ENCODE measurements around the gene NAPB.

The NAPB gene

GRCh38 chr20:23437126-23437899, 16.0 kb upstream of the NAPB start:
- DNase-seq = no peak

- DNase-seq = no peak
Measured at GRCh38 chr20:23436681-23437080, 15.4 kb upstream of the NAPB start.

GRCh38 chr20:23435626-23436539, 14.6 kb upstream of the NAPB start:
- DNase-seq = no peak

- no peak for DNase-seq
Measured at GRCh38 chr20:23434521-23435313, 13.4 kb upstream of the NAPB start.

GRCh38 chr20:23433628-23434027, 12.3 kb upstream of the NAPB start:
- DNase-seq = no peak

- no peak for DNase-seq
Measured at GRCh38 chr20:23425129-23425528, 3.8 kb upstream of the NAPB start.

- peak; percentile 20 to 60 (median 24) for DNase-seq
Measured at GRCh38 chr20:23419995-23420901, 1.0 kb downstream of the NAPB start.

GRCh38 chr20:23419657-23419994, 1.7 kb downstream of the NAPB start:
- no peak for DNase-seq

- DNase-seq = peak in 1 of 5 experiments; percentile 56
Measured at GRCh38 chr20:23417861-23418260, 3.4 kb downstream of the NAPB start.

- peak in 2 of 5 experiments; percentile 26 to 36 for DNase-seq
Measured at GRCh38 chr20:23415959-23416583, 5.2 kb downstream of the NAPB start.

GRCh38 chr20:23415555-23415954, 5.7 kb downstream of the NAPB start:
- DNase-seq = no peak

GRCh38 chr20:23414526-23415188, 6.6 kb downstream of the NAPB start:
- DNase-seq = no peak

GRCh38 chr20:23413862-23414422, 7.3 kb downstream of the NAPB start:
- DNase-seq = no peak

GRCh38 chr20:23412026-23412425, 9.3 kb downstream of the NAPB start:
- DNase-seq = no peak

GRCh38 chr20:23410916-23411695, 10.2 kb downstream of the NAPB start:
- DNase-seq = no peak

- DNase-seq = no peak
Measured at GRCh38 chr20:23409800-23410199, 11.5 kb downstream of the NAPB start.

- no peak for DNase-seq
Measured at GRCh38 chr20:23408957-23409356, 12.3 kb downstream of the NAPB start.

- DNase-seq = peak in 2 of 5 experiments; percentile 13 to 52
Measured at GRCh38 chr20:23407781-23408464, 13.4 kb downstream of the NAPB start.

- no peak for DNase-seq
Measured at GRCh38 chr20:23406880-23407279, 14.4 kb downstream of the NAPB start.

All from T-helper 2 cell (primary cell).